ENCODE data around the gene AIG1. TPM values are rescaled to one million over a fixed set of nuclear protein-coding genes. Genes with fewer than 3 reads are reported as not detected.

Gene AIG1
- total RNA-seq, 3 donors from 2014 or later (not counting 1 experiment from before 2014, with no cell fraction given), result 5.6 to 8.9 (median 6.2) TPM

DNA sequence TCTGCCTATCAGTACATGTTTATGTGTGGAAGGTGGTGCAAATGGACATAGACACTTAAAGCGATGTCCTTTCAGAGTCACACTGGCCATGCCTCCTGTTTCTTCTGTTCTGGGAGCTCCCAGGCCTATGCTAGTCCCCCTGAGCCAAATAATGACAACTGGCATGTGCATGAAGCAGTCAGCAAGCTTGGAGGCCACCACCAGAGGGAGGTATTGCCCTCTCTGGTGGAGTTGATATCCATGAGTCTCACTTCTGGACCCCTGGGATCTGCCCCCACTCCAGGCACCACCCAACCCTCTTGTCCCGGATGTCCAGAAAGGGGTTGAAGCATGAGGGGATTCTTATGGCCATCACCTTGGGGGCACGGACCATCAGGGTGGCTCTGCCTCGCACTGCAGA, 172.2 kb downstream of the AIG1 start:
- Histone ChIP-seq H3K4me3 (ENCODE audit: low read length) (no peak overlapping the region), H3K27me3 (ENCODE audit: control insufficient read depth, insufficient read depth, low read length) (no peaks in the 10 kb centered on the region), H3K9me3 (ENCODE audit: control insufficient read depth, insufficient read depth, low read length) (no peaks in the 10 kb centered on the region), H3K4me1 (ENCODE audit: control insufficient read depth, insufficient read depth, low read length) (no peaks in the 10 kb centered on the region), H3K36me3 (ENCODE audit: control insufficient read depth, insufficient read depth, low read length) (no peaks in the 10 kb centered on the region), H3K27ac (ENCODE audit: low read length) (no peak overlapping the region)
- TF ChIP-seq, protein P1, sequence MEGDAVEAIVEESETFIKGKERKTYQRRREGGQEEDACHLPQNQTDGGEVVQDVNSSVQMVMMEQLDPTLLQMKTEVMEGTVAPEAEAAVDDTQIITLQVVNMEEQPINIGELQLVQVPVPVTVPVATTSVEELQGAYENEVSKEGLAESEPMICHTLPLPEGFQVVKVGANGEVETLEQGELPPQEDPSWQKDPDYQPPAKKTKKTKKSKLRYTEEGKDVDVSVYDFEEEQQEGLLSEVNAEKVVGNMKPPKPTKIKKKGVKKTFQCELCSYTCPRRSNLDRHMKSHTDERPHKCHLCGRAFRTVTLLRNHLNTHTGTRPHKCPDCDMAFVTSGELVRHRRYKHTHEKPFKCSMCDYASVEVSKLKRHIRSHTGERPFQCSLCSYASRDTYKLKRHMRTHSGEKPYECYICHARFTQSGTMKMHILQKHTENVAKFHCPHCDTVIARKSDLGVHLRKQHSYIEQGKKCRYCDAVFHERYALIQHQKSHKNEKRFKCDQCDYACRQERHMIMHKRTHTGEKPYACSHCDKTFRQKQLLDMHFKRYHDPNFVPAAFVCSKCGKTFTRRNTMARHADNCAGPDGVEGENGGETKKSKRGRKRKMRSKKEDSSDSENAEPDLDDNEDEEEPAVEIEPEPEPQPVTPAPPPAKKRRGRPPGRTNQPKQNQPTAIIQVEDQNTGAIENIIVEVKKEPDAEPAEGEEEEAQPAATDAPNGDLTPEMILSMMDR (IDR thresholded peaks at IDR 0.05), result peak; percentile 22
- H3K36me3 Mint-ChIP-seq, result no peaks in the 10 kb centered on the region
- 100% methylated on average over 1 of the region's 4 CpGs for WGBS (ENCODE audit: insufficient coverage)
- DNase-seq (peak in 1 of 2 donors; percentile 36), ATAC-seq (peak in 1 of 3 donors; percentile 41)
- H3K4me3 Mint-ChIP-seq, result no peak overlapping the region
- H3K4me1 Mint-ChIP-seq, result no peaks in the 10 kb centered on the region
- intact Hi-C loops (cut with micrococcal nuclease), result loop anchor here (1.0 kb wide), 1 partner anchor 194 kb away; no protein-coding TSS in a partner anchor
- H3K9me3 Mint-ChIP-seq, result no peaks in the 10 kb centered on the region
- H3K27me3 Mint-ChIP-seq (ENCODE audit: low read depth in 2 of 2), result no peaks in the 10 kb centered on the region
- H3K27ac Mint-ChIP-seq, result no peak overlapping the region

DNA sequence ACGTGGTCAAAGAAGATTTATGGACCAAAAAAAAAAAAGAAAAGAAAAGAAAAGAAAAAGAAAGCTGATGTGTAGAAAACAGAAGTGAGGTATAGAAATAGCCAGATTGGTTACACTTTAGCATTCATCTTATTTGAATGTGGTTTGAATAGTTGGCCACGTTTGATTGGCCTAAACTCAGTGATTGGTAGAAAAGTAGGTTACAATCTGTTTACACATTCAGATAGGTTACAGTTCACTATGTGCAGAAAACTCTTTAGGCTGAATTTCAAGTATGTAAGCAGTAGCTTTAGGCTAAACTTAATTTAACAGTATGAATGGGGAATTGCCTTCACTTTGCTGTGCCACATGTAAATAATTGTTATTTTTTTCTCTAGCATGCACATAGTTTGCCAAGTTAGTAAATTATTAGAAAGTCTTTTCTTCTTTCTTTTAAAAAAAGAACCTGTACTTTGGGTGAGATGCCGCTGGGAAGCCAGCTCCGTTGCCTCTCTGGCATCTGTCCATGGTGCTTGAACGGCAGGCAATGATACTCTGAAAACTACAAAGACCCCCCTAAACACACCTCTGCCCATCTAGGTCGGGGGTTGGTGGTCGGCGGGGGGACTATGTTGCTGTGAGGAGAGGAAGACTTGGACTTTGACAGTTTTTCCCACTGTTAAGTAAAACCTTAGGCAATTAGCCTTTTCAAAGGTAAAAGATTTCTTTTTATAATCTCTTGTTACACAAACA, 173.0 kb downstream of the AIG1 start:
- DNase-seq (no peak), ATAC-seq (no peak)
- TF ChIP-seq, protein P1 (IDR thresholded peaks at IDR 0.05), result no peak
- 58% methylated on average over 5 of the region's 8 CpGs for WGBS (ENCODE audit: insufficient coverage)
- Histone ChIP-seq H3K9me3 (ENCODE audit: control insufficient read depth, insufficient read depth, low read length) (no peaks in the 10 kb centered on the region), H3K27ac (ENCODE audit: low read length) (no peak overlapping the region), H3K4me3 (ENCODE audit: low read length) (no peak overlapping the region), H3K27me3 (ENCODE audit: control insufficient read depth, insufficient read depth, low read length) (no peaks in the 10 kb centered on the region), H3K4me1 (ENCODE audit: control insufficient read depth, insufficient read depth, low read length) (no peaks in the 10 kb centered on the region), H3K36me3 (ENCODE audit: control insufficient read depth, insufficient read depth, low read length) (no peaks in the 10 kb centered on the region)
- Mint-ChIP-seq H3K9me3 (no peaks in the 10 kb centered on the region), H3K4me3 (no peak overlapping the region), H3K36me3 (no peaks in the 10 kb centered on the region), H3K27ac (no peak overlapping the region), H3K27me3 (ENCODE audit: low read depth in 2 of 2) (no peaks in the 10 kb centered on the region), H3K4me1 (no peaks in the 10 kb centered on the region)
- intact Hi-C loops (cut with micrococcal nuclease), result loop anchor here (1.0 kb wide), 1 partner anchor 194 kb away; no protein-coding TSS in a partner anchor

DNA sequence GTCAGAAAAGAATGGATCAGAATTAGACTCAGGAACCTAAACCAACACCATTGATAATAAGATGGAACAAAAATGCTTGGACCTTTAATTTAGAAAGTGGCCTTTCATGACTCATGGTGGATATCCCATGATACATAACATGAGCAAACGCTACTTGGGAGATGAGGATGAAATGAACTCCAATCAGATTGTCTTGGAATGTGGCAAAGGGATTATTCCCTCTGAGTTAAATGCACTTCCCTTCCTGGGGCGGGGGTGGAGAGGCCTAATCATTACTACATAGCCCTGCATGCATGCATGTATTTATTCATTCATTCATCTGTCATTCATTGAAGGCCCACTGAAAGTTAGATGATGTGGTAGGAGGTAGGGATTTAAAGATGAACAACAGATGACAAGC, 174.0 kb downstream of the AIG1 start:
- ATAC-seq (no peak), DNase-seq (no peak)
- intact Hi-C loops (cut with micrococcal nuclease), result no loop called here
- Mint-ChIP-seq H3K9me3 (no peaks in the 10 kb centered on the region), H3K36me3 (no peaks in the 10 kb centered on the region), H3K4me1 (no peaks in the 10 kb centered on the region), H3K27me3 (ENCODE audit: low read depth in 2 of 2) (no peaks in the 10 kb centered on the region), H3K4me3 (no peak overlapping the region), H3K27ac (no peak overlapping the region)
- Histone ChIP-seq H3K27me3 (ENCODE audit: control insufficient read depth, insufficient read depth, low read length) (no peaks in the 10 kb centered on the region), H3K9me3 (ENCODE audit: control insufficient read depth, insufficient read depth, low read length) (no peaks in the 10 kb centered on the region), H3K4me1 (ENCODE audit: control insufficient read depth, insufficient read depth, low read length) (no peaks in the 10 kb centered on the region), H3K4me3 (ENCODE audit: low read length) (no peak overlapping the region), H3K36me3 (ENCODE audit: control insufficient read depth, insufficient read depth, low read length) (no peaks in the 10 kb centered on the region), H3K27ac (ENCODE audit: low read length) (no peak overlapping the region)
- 90% methylated on average over 1 of the region's 2 CpGs for WGBS (ENCODE audit: insufficient coverage)
- TF ChIP-seq, protein P1 (IDR thresholded peaks at IDR 0.05), result no peak
